Activated CD4-positive, alpha-beta T cell treated with anti-CD3 and anti-CD28 coated beads for 36 hours (primary cell): ENCODE data around the gene PHC3. TPM values are rescaled to one million over a fixed set of nuclear protein-coding genes. Genes with fewer than 3 reads are reported as not detected.

Source experiments
- ATAC-seq: fragments of 200-7000 bp; cut with Tn5 transposase; one replicate; pipeline ENCODE4 v1.10.0; 2021; ENCODE audit warnings: mild to moderate bottlenecking, moderate library complexity
- CTCF ChIA-PET: fragments of 350-600 bp; sonication (Branson Sonifier 250); formaldehyde crosslinking; loops from one replicate; lab custom pipeline; 2021; ENCODE audit warnings: antibody characterized with exemption; lab: Charles Lee
- POLR2A ChIA-PET: fragments of 350-600 bp; sonication (Branson Sonifier 250); formaldehyde crosslinking; loops from one replicate; lab custom pipeline; 2021; ENCODE audit warnings: antibody characterized with exemption, inconsistent platforms; lab: Charles Lee
- DNase-seq: peaks from one replicate; pipeline ENCODE4 v3.0.0-alpha.2; 2020
- H3K27ac Mint-ChIP-seq: one replicate; pipeline ENCODE4 v1.8.0; 2021; ENCODE audit warnings: mixed read lengths
- H3K27me3 Mint-ChIP-seq: one replicate; pipeline ENCODE4 v1.8.0; 2021; ENCODE audit warnings: mixed read lengths
- H3K36me3 Mint-ChIP-seq: one replicate; pipeline ENCODE4 v1.8.0; 2021; ENCODE audit warnings: low read depth, mixed read lengths
- H3K4me1 Mint-ChIP-seq: one replicate; pipeline ENCODE4 v1.8.0; 2021; ENCODE audit warnings: mixed read lengths
- H3K4me3 Mint-ChIP-seq: one replicate; pipeline ENCODE4 v1.8.0; 2021; ENCODE audit warnings: mild to moderate bottlenecking, moderate library complexity, mixed read lengths
- H3K9me3 Mint-ChIP-seq: one replicate; pipeline ENCODE4 v1.8.0; 2021; ENCODE audit warnings: low read depth, mixed read lengths
- intact Hi-C, 2 experiments: fragments of 100-400 bp; cut with DNase I in 1 of 2; cut with micrococcal nuclease in 1 of 2; formaldehyde crosslinking; loops; one replicate each; pipeline versions ENCODE4 v1.14.2 to v1.15.1; 2022 to 2024; cut with DNase I, micrococcal nuclease
- total RNA-seq, 2 experiments: library from RNA; stranded (reverse); gene quantifications; one replicate each; pipeline ENCODE4 v1.2.3, GENCODE V29; 2021

The PHC3 gene
- total RNA-seq, 2 experiments from 2014 or later: 47.6 to 83.9 TPM

DNA sequence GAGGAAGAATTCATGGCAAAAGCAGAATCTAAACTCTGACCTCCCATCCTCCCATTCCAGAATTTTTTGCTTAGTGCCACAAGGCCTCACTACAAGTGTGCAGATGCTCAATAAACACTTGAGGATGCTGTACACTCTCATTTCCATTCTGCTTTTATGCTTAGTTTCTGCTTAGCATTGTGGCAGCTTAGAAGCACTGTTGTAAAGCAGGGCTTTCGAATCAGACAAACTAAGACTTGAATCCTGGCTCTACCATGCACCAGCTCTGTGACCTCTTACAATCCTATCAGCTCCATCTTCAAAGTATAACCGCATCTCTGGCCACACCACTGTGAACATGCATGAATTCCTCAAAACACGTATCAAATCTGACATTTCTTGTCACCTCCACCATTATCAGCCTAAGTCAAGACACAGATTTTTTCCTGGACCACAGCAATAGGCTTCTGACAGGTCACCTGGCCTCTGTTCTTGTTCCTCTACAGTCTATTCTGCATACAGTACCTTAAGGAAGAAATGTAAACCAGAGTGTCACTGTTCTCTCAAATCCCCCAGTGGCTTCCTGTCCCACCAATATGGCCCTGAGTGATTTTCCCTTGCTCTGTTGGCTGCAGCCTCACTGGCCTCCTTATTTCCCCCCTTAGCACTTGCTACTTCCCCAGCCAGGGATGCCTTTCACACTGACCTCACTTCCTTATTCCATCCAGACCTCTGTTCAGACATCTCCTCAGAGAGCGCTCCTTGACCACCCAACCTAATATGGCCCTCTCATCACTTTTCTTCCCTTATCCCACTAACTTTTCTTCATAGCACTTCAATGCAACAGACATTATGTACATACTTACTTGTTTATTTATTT, 8.1 kb upstream of the PHC3 start:
- ChIA-PET POLR2A (no interaction called here), CTCF (interaction anchor here (1.1 to 1.5 kb wide), 3 partner anchors 11 to 224 kb away, joined by 4 to 5 read pairs (median 5); no protein-coding TSS in a partner anchor)
- DNase-seq: no peak
- ATAC-seq: peak; percentile 17
- H3K4me3 Mint-ChIP-seq: no peak overlapping the region
- H3K27me3 Mint-ChIP-seq: no peaks in the 10 kb centered on the region
- H3K27ac Mint-ChIP-seq: no peak overlapping the region
- peaks cover 7% of the 10 kb centered on the region for H3K4me1 Mint-ChIP-seq
- no peaks in the 10 kb centered on the region for H3K9me3 Mint-ChIP-seq
- H3K36me3 Mint-ChIP-seq: no peaks in the 10 kb centered on the region
- intact Hi-C loops: loop anchor here in 1 of 2 experiments (1.0 to 10.0 kb wide), 4 partner anchors 33 to 625 kb away; partner anchors contain the start of gene PRKCI

DNA sequence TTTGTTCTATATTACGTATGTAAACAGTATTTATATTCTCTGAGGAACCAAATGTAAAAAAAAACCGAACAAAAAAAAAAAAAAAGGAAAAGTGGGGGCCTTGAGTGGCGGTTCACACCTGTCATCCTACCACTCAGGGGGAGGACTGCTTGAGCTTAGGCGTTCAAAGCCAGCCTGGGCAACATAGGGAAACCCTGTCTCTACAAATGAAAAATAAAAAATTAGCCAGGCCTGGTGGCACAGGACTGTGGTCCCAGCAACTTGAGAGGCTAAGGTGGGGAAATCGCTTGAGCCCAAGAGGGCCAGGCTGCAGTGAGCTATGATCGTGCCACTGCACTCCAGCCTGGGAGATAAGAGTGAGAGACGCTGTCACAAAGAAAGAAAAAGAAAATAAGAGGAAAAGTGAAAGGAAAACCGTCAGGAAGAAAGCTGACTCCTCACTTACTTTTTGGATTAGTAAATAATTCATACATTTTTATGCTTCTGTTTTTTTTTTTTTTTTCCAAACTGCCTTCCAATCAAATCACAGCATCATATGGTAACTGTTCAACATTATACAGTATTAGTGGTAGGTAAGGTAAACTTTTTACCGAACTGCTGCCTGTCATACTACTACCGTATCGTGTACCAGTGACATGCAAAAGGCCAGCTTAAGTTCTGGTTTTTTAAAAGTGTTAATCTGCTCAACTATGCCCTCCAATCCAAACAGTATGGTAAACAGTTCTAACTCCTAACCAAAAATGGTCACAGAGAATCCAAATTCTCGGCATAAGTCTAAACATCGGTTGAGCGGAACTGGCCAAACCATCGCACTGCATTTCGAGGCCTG, 1.2 kb downstream of the PHC3 start:
- intact Hi-C loops: loop anchor here (1.0 to 10.0 kb wide), 12 partner anchors 17 to 690 kb away; partner anchors contain the start of genes LRRC34 (in 1 of the 2), LRRIQ4 (in 1 of the 2), MYNN (in 1 of the 2) and PRKCI (in 1 of the 2)
- ChIA-PET CTCF (interaction anchor here (1.6 to 2.9 kb wide), 2 partner anchors 9 to 11 kb away, joined by 4 to 8 read pairs; no protein-coding TSS in a partner anchor), POLR2A (interaction anchor here (0.6 to 1.4 kb wide), 4 partner anchors 9 to 1073 kb away, joined by 4 to 5 read pairs (median 4); partner anchors contain the start of gene PRKCI)
- Mint-ChIP-seq H3K36me3 (peaks cover 33% of the 10 kb centered on the region), H3K27me3 (no peaks in the 10 kb centered on the region), H3K9me3 (no peaks in the 10 kb centered on the region), H3K27ac (peak overlapping the region; percentile 99), H3K4me1 (peaks cover 26% of the 10 kb centered on the region), H3K4me3 (peak overlapping the region; percentile 97)
- ATAC-seq (peak; percentile 48), DNase-seq (peak; percentile 33)

DNA sequence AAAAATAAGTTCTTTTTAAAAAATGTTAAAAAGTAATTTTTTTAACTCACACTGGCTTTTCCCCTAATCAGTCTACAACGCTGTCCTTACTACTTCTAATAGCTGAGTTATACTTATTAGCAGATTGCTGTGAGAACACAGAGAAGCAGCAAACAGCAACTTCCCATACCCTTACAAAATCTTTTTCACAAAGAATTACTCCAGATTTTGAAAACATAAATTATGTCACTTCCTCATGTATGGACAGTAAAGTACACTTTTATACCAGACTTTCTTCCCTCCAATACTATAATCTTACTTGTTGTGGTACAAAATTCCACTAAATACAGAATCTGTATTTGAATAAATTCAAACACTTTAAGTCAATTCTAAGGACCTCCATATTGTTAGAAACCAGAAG, 2.1 kb downstream of the PHC3 start:
- ATAC-seq (no peak), DNase-seq (no peak)
- Mint-ChIP-seq H3K36me3 (peaks cover 39% of the 10 kb centered on the region), H3K4me1 (peaks cover 34% of the 10 kb centered on the region), H3K9me3 (no peaks in the 10 kb centered on the region), H3K4me3 (peak overlapping the region; percentile 97), H3K27me3 (no peaks in the 10 kb centered on the region), H3K27ac (peak overlapping the region; percentile 99)
- intact Hi-C loops: loop anchor here (5.0 to 10.0 kb wide), 2 partner anchors 82 to 315 kb away; partner anchors contain the start of gene LRRC31 (in 1 of the 2)
- ChIA-PET POLR2A (interaction anchor here (1.2 kb wide), 1 partner anchor 8 kb away, joined by 5 read pairs; no protein-coding TSS in a partner anchor), CTCF (interaction anchor here (0.8 to 1.6 kb wide), 3 partner anchors 10 to 62 kb away, joined by 4 read pairs; no protein-coding TSS in a partner anchor)

DNA sequence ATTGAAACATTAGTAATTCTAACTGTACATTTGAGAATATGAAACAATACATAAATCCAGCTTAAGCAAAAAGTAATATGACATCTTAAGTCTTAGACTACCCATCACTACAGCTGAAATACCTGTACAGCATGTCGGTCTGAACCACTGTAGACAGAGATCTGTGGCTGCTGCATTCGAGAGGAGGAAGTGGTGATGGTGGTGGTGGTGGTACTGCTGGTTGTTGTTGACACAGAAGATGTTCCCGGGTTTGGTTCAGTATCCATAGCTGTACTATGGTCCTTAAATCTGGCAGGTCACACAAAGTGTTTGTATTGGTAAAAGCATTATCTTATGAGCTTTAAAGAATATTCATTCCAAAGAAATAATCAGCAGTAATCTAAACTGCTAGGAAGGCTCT, 2.9 kb downstream of the PHC3 start:
- peaks cover 41% of the 10 kb centered on the region for H3K36me3 Mint-ChIP-seq
- H3K27me3 Mint-ChIP-seq: no peaks in the 10 kb centered on the region
- DNase-seq (peak; percentile 68), ATAC-seq (peak; percentile 31)
- no peaks in the 10 kb centered on the region for H3K9me3 Mint-ChIP-seq
- peak overlapping the region; percentile 60 for H3K4me3 Mint-ChIP-seq
- intact Hi-C loops: loop anchor here (5.0 to 10.0 kb wide), 2 partner anchors 81 to 314 kb away; partner anchors contain the start of gene LRRC31 (in 1 of the 2)
- ChIA-PET CTCF (interaction anchor here (0.7 to 1.6 kb wide), 4 partner anchors 9 to 82 kb away, joined by 3 to 4 read pairs (median 4); no protein-coding TSS in a partner anchor), POLR2A (interaction anchor here (0.6 kb wide), 1 partner anchor 97 kb away, joined by 9 read pairs; no protein-coding TSS in a partner anchor)
- H3K4me1 Mint-ChIP-seq: peaks cover 37% of the 10 kb centered on the region
- H3K27ac Mint-ChIP-seq: peak overlapping the region; percentile 69

DNA sequence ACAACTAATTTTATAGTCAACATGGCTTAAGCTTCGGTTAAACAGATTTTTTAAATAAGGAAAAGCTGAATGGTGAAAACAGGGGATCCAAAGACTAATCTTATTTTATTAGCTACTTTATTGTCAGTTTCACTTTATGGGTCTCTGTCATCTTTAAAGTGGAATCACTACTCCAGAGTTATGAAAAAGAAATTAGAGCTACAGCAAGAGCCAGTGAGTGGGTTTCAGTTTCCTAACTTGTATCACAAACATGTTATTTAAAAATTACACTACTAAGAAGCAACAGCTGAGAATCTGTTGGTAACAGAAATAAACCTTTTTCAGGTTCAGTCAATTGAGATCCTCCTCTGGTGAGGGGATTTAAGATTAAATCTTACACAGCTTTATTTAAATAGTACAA, 10.0 kb downstream of the PHC3 start:
- DNase-seq (no peak), ATAC-seq (peak; percentile 79)
- ChIA-PET CTCF (interaction anchor here (0.8 to 1.7 kb wide), 6 partner anchors 9 to 52 kb away, joined by 3 to 8 read pairs (median 4); partner anchors contain the start of gene PHC3), POLR2A (interaction anchor here (0.6 to 1.0 kb wide), 7 partner anchors 9 to 340 kb away, joined by 3 to 6 read pairs (median 3); partner anchors contain the start of gene PHC3)
- intact Hi-C loops: loop anchor here (1.0 to 10.0 kb wide), 3 partner anchors 10 to 307 kb away; partner anchors contain the start of genes GPR160 (in 1 of the 2), LRRC31 (in 1 of the 2) and PHC3 (in 1 of the 2)
- H3K4me3 Mint-ChIP-seq: peak overlapping the region; percentile 32
- H3K36me3 Mint-ChIP-seq: peaks cover 58% of the 10 kb centered on the region
- H3K4me1 Mint-ChIP-seq: peaks cover 64% of the 10 kb centered on the region
- H3K27ac Mint-ChIP-seq: peak overlapping the region; percentile 63
- H3K27me3 Mint-ChIP-seq: no peaks in the 10 kb centered on the region
- no peaks in the 10 kb centered on the region for H3K9me3 Mint-ChIP-seq

DNA sequence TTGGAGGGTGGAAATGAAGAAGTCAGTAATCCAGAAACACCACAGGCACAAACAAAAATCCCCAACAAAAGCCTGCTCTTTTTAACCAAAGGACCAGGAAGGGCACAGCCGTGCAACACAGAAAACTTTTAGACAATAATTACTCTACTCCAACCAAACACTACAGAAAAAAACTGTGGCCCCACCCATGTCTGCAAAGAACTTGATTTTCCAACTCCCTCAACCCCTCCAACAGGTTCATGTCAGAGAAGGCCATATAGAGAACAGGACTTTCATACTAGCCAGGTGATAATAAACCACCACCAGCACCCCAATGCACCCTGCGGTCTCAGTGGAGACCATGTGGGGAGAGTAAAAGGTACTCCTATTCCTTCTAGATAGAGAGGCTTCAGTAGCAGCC, 16.8 kb downstream of the PHC3 start:
- CTCF ChIA-PET: no interaction called here
- no peak for ATAC-seq
- H3K4me3 Mint-ChIP-seq: no peak overlapping the region
- no peaks in the 10 kb centered on the region for H3K27me3 Mint-ChIP-seq
- peaks cover 74% of the 10 kb centered on the region for H3K4me1 Mint-ChIP-seq
- H3K27ac Mint-ChIP-seq: peak overlapping the region; percentile 74
- peaks cover 65% of the 10 kb centered on the region for H3K36me3 Mint-ChIP-seq
- H3K9me3 Mint-ChIP-seq: peaks cover 2% of the 10 kb centered on the region
- intact Hi-C loops: loop anchor here in 1 of 2 experiments (5.0 kb wide), 1 partner anchor 107 kb away; no protein-coding TSS in a partner anchor
- no peak for DNase-seq
- POLR2A ChIA-PET: no interaction called here

DNA sequence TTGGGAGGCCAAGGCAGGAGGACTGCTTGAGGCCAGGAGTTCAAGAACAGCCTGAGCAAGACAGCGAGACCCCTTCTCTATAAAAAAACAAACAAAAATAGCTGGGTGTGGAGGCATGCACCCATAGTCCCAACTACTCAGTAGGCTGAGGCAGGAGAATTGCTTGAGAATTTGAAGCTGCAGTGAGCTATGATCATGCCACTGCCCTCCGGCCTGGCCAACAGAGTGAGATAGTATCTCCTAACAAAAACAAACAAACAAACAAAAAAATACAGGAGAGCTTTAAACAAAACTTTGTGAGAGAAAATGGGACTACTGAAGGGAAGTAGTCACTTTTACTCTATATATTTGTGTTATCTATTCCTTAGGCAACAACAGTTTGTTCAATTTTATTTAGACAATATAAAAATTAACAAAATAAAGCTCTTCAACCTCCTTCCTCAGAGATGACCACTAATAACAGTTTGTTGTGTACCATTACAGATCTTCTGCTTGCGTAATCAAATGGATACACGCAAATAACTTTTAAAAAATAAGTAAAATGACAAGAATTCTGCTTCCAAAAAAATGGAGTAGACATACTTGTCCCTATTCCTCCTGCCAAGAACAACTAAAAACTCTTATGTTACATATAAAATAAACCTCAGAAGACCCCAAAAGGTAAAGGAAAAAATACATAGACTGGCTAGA, 17.4 kb downstream of the PHC3 start:
- Mint-ChIP-seq H3K9me3 (peaks cover 2% of the 10 kb centered on the region), H3K27me3 (no peaks in the 10 kb centered on the region), H3K27ac (peak overlapping the region; percentile 74), H3K4me1 (peaks cover 74% of the 10 kb centered on the region), H3K4me3 (no peak overlapping the region), H3K36me3 (peaks cover 66% of the 10 kb centered on the region)
- no peak for DNase-seq
- CTCF ChIA-PET: interaction anchor here (0.6 kb wide), 1 partner anchor 106 kb away, joined by 3 read pairs; no protein-coding TSS in a partner anchor
- POLR2A ChIA-PET: interaction anchor here (0.6 kb wide), 1 partner anchor 32 kb away, joined by 3 read pairs; no protein-coding TSS in a partner anchor
- no peak for ATAC-seq
- intact Hi-C loops: loop anchor here in 1 of 2 experiments (2.0 to 5.0 kb wide), 2 partner anchors 17 to 107 kb away; partner anchors contain the start of gene PHC3

DNA sequence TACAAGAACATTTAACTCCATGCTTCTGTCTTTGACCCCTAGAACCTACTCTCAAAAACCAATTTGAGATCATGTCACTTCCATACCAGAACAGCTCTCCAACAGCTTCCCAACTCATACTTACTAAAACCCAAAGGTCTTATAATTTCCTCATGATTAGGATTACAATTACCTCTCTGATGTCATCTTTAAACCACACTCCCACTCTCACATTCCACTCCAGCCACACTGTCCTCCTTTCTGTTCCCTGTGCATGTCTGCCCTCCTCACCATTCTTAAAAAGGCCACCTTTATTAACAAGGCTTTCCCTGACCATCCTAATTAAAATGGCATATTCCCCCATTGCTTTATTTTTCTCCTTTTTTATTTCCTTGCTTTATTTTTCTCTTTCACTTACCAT, 18.9 kb downstream of the PHC3 start:
- no peak for ATAC-seq
- intact Hi-C loops: loop anchor here (1.0 to 5.0 kb wide), 3 partner anchors 18 to 105 kb away; partner anchors contain the start of gene PHC3 (in 1 of the 2)
- Mint-ChIP-seq H3K27me3 (no peaks in the 10 kb centered on the region), H3K9me3 (peaks cover 2% of the 10 kb centered on the region), H3K27ac (peak overlapping the region; percentile 68), H3K4me1 (peaks cover 69% of the 10 kb centered on the region), H3K36me3 (peaks cover 60% of the 10 kb centered on the region), H3K4me3 (no peak overlapping the region)
- ChIA-PET POLR2A (interaction anchor here (0.5 to 1.0 kb wide), 2 partner anchors 9 to 390 kb away, joined by 6 read pairs; no protein-coding TSS in a partner anchor), CTCF (interaction anchor here (1.2 to 1.5 kb wide), 2 partner anchors 9 to 11 kb away, joined by 3 to 4 read pairs; no protein-coding TSS in a partner anchor)
- DNase-seq: no peak

DNA sequence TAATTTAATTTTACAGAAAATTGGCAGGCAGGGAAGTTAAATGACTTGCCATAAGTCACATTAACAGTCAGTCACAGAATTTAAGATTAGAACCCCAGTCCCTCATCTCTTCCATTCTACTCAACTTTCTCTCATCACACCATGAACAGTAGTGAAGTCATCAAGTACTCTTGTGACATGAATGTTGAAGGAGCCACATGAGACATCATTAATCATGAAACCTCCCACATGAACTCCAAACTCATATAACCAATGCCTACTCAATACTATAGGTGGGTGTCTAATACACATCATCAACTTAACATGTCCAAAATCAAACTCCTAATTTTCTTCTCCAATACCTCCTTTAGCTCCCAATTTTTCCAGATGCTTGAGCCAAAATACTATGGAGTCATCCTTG, 19.5 kb downstream of the PHC3 start:
- CTCF ChIA-PET: interaction anchor here (1.2 to 1.5 kb wide), 2 partner anchors 10 to 12 kb away, joined by 3 to 4 read pairs; no protein-coding TSS in a partner anchor
- Mint-ChIP-seq H3K9me3 (peaks cover 2% of the 10 kb centered on the region), H3K4me1 (peaks cover 70% of the 10 kb centered on the region), H3K4me3 (no peak overlapping the region), H3K27ac (peak overlapping the region; percentile 68), H3K36me3 (peaks cover 62% of the 10 kb centered on the region), H3K27me3 (no peaks in the 10 kb centered on the region)
- peak; percentile 82 for ATAC-seq
- POLR2A ChIA-PET: no interaction called here
- intact Hi-C loops: loop anchor here (1.0 to 5.0 kb wide), 3 partner anchors 18 to 105 kb away; partner anchors contain the start of gene PHC3 (in 1 of the 2)
- DNase-seq: no peak
